GM06990 (cell line): Measurements from ENCODE around the gene STMND1.

Experiments
- DNase-seq: peaks from one replicate; pipeline ENCODE4 v3.0.0-alpha.2; 2011; ENCODE audit not compliant: insufficient read length; ENCODE audit errors: extremely low read depth
- H3K27me3 ChIP-seq: replicated peaks from 2 replicates; pipeline ENCODE4 v1.6.0; 2011; ENCODE audit warnings: low read length; ENCODE audit not compliant: control insufficient read depth, insufficient read depth
- H3K36me3 ChIP-seq: 2 replicates; pipeline ENCODE4 v1.5.1; 2011; ENCODE audit warnings: low read length; ENCODE audit not compliant: control insufficient read depth, insufficient read depth
- H3K4me3 ChIP-seq: replicated peaks from 2 replicates; pipeline ENCODE4 v1.5.1; 2011; ENCODE audit warnings: low read depth, mild to moderate bottlenecking, control low read depth, low read length
- CTCF ChIP-seq: IDR thresholded peaks from 2 replicates; pipeline ENCODE4 v1.5.1; 2011; ENCODE audit warnings: low read length, control low read depth, mild to moderate bottlenecking, inconsistent platforms; ENCODE audit not compliant: insufficient read depth, poor library complexity, severe bottlenecking

STMND1 gene

GRCh38 chr6:17169711-17170110 lies 67.9 kb downstream of the STMND1 start:
- H3K4me3 ChIP-seq = no peak overlapping the region
- no peaks in the 10 kb centered on the region for H3K27me3 ChIP-seq
- no peak for TF ChIP-seq CTCF
- no peak for DNase-seq
- H3K36me3 ChIP-seq = no peaks in the 10 kb centered on the region

DNA sequence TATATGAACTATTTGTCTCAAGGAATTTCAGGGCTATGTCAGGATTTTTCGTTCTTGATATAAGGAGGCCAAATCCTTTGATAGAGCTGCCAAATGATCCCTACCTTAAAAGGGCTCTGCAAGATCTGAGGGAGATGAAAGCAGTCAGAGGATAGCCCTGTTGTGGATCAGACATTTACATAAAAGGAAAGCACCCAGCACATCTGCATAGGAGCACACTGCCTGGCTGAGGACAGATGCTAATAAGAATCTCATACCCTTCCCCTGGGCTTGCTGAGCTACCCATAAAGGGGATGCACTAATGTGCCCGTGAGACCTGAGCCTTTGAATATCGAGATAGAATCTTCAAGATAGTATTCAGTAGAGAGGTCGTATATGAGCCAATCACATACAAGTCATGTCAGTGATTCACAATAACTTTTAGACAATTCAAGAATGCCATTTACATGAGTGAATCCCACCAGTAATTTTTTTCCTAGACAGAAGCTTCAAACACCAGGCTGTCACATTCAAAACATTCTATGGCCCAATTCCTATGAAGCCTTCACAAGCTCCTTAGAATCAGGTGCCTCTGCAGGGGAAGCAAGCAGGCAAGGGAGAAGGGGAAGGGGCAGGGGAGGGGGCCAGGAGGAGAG lies 71.1 kb downstream of the STMND1 start:
- H3K27me3 ChIP-seq = no peaks in the 10 kb centered on the region
- DNase-seq = no peak
- H3K36me3 ChIP-seq = no peaks in the 10 kb centered on the region
- TF ChIP-seq CTCF = no peak
- no peak overlapping the region for H3K4me3 ChIP-seq

DNA sequence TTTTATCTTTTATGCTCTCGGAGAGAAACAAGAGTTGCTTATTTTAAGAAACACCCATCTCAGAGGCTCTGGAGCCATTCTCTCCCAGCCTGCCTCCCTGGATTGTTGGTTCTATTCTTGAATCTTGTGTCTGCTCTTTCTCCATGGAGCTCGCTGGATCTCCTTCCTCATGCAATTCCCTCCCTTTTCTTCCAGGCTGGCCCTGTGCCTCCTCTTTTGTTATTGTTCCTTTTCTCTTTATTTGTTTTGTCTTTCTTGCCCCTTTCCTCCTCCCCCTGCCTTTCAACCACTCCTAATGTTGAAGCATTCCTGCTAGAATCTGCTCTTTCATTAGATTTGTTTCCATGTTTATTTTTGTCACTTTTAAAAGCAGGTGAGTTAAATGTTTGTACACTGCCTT lies 76.5 kb downstream of the STMND1 start:
- Histone ChIP-seq H3K4me3 (no peak overlapping the region), H3K27me3 (no peaks in the 10 kb centered on the region), H3K36me3 (no peaks in the 10 kb centered on the region)
- DNase-seq = no peak
- no peak for TF ChIP-seq CTCF

DNA sequence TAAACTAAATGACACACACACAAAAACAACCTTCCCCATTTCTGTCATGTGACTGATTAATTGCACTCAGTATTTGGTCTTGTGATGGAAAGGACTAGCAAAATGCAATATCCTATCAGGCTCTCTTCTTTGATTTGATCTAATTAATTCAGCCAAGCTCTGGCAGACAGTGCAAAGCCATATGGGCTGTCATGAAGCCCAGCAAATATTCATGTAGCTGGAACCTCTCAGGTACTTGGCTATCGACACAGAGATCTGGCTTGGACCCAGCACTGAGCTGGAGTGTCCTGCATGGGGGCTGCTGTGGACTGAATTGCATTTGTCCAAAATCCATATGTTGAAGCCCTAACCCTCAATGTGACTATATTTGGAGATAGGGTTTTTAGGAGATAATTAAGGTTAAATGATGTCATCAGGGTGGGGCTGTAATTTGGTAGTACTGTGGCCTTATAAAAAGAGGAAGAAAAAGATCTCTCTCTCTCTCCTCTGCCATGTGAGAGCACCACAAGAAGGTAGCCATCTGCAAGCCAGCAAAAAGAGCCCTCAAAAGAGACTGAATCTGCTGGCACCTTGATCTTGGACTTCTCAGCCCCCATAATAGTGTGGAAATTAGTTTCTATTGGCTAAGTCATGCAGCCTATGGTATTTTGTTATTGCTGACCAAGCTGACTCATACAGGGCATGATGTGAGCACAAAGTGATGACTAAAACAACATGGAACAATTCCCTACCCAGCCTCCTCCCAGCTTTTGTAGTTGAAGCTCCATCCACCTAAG lies 77.1 kb downstream of the STMND1 start:
- no peak for DNase-seq
- Histone ChIP-seq H3K4me3 (no peak overlapping the region), H3K36me3 (no peaks in the 10 kb centered on the region), H3K27me3 (no peaks in the 10 kb centered on the region)
- no peak for TF ChIP-seq CTCF

DNA sequence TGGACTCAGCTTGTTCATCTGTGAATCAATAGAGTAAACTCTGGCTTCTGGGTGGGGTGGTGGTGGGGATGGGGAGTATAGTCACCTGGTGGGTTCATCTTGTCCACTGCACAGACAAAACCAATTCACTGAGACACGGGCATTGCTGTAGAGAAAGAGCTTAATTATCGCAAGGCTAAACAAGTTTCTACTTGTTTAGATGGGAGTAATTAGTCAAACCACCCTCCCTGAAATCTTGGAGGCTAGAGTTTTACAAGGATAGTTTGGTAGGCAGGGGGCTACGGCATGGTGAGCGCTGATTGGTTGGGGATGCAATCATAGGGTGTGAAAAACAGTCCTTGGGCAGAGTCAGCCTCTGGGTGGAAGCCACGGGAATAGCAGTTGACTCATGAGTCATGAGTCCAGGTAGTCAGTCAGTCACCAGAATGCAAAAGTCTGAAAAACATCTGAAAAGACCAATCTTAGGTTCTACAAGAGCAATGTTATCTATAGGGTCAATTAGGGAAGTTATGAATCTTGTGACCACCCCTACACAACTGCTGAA lies 77.8 kb downstream of the STMND1 start:
- no peaks in the 10 kb centered on the region for H3K27me3 ChIP-seq
- no peak for DNase-seq
- TF ChIP-seq CTCF = no peak
- no peak overlapping the region for H3K4me3 ChIP-seq
- no peaks in the 10 kb centered on the region for H3K36me3 ChIP-seq
